HG02840 (cell line): ENCODE measurements around the gene MYOM3.
"Not testable (repeated sequence)": the region's sequence is repeated elsewhere in the genome, so short reads cannot be mapped to it uniquely, and the experiment has no call there.

Experiments
- ATAC-seq: cut with Tn5 transposase; IDR thresholded peaks from one replicate; pipeline ENCODE4 v1.9.1; 2021; ENCODE audit warnings: mild to moderate bottlenecking, moderate library complexity, moderate number of reproducible peaks; ENCODE audit not compliant: unreplicated experiment, low FRiP score

The MYOM3 gene

GRCh38 chr1:24008574-24009184 is 103.3 kb downstream of the MYOM3 start:
- not testable (repeated sequence) for ATAC-seq

DNA sequence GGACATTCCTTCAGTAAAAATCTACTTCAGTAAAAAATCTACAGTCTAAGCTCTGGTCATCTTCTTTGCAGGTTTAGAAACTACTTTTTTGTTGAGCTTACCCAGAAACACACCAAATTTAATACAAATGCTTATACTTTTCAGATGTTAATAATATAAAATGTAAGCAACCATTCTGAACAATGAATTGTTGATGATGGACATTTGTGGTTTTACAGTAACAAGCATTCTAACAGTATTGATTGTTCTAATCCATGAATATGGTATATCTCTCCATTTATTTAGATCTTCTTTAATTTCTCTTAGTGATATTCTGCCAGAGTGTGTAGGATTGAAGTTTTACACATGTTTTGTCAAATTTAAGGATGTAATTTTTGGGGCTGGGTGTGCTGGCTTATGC is 104.9 kb downstream of the MYOM3 start:
- ATAC-seq = no peak
